HepG2 (cell line): ENCODE data around the gene UMOD. TPM values are rescaled to one million over a fixed set of nuclear protein-coding genes. Genes with fewer than 3 reads are reported as not detected.

Experiments used
- CBX2 ChIP-seq, 2 experiments: fragments of 200-600 bp in 1 of 2; sonication (generic); formaldehyde crosslinking in 1 of 2; IDR thresholded peaks; 2 replicates each; pipeline versions ENCODE4 v1.7.0 to v1.8.1; 2018 to 2022; ENCODE audit warnings: low read depth in 2 of 2, low read length in 1 of 2, mild to moderate bottlenecking in 1 of 2, missing genetic modification reagents in 1 of 2
- CENPX ChIP-seq: sonication (generic); formaldehyde crosslinking; IDR thresholded peaks from 2 replicates; pipeline ENCODE4 v1.9.0; 2021; ENCODE audit warnings: mild to moderate bottlenecking, missing genetic modification reagents, moderate library complexity
- HHEX ChIP-seq: IDR thresholded peaks from 2 replicates; pipeline ENCODE4 v1.6.1; 2016; ENCODE audit warnings: control low read depth
- IRF2 ChIP-seq: IDR thresholded peaks from 2 replicates; pipeline ENCODE4 v1.6.1; 2018; ENCODE audit warnings: missing genetic modification reagents, missing compliant biosample characterization
- IRF9 ChIP-seq: sonication (generic); formaldehyde crosslinking; IDR thresholded peaks from 2 replicates; pipeline ENCODE4 v1.8.0; 2022; ENCODE audit warnings: missing genetic modification reagents, mild to moderate bottlenecking, borderline replicate concordance
- MEIS1 ChIP-seq: sonication (generic); formaldehyde crosslinking; IDR thresholded peaks from 2 replicates; pipeline ENCODE4 v1.9.0; 2021; ENCODE audit warnings: mild to moderate bottlenecking, missing genetic modification reagents, moderate library complexity, borderline replicate concordance
- NR2F6 ChIP-seq, 2 experiments: IDR thresholded peaks; 2 replicates each; pipeline ENCODE4 v1.6.1; 2016; ENCODE audit warnings: antibody characterized with exemption in 1 of 2, mild to moderate bottlenecking in 1 of 2
- PREB ChIP-seq: sonication (generic); formaldehyde crosslinking; IDR thresholded peaks from 2 replicates; pipeline ENCODE4 v1.4.0; 2020; ENCODE audit warnings: missing genetic modification reagents
- SKI ChIP-seq: fragments of 450-650 bp; IDR thresholded peaks from one replicate; pipeline ENCODE4 v1.6.1; 2018; ENCODE audit warnings: mild to moderate bottlenecking; ENCODE audit not compliant: partially characterized antibody
- STAT6 ChIP-seq: sonication (generic); formaldehyde crosslinking; IDR thresholded peaks from 2 replicates; pipeline ENCODE4 v1.4.0; 2020; ENCODE audit warnings: missing genetic modification reagents, mild to moderate bottlenecking, borderline replicate concordance
- TAF15 ChIP-seq: fragments of 200-400 bp; formaldehyde crosslinking; IDR thresholded peaks from one replicate; pipeline ENCODE4 v1.6.1; 2018; ENCODE audit warnings: mild to moderate bottlenecking, low read depth, low read length; ENCODE audit not compliant: poor library complexity, severe bottlenecking
- ZBTB7A ChIP-seq: sonication (generic); formaldehyde crosslinking; IDR thresholded peaks from 2 replicates; pipeline ENCODE4 v1.8.0; 2022; ENCODE audit warnings: mild to moderate bottlenecking, missing genetic modification reagents
- ZNF331 ChIP-seq: sonication (generic); formaldehyde crosslinking; IDR thresholded peaks from 2 replicates; pipeline ENCODE4 v1.4.0; 2020; ENCODE audit warnings: missing genetic modification reagents
- ZNF407 ChIP-seq: sonication (generic); formaldehyde crosslinking; IDR thresholded peaks from one replicate; pipeline ENCODE4 v1.5.1; 2020; ENCODE audit warnings: mild to moderate bottlenecking, missing genetic modification reagents; ENCODE audit errors: not compliant biosample characterization
- ZNF615 ChIP-seq: sonication (generic); formaldehyde crosslinking; IDR thresholded peaks from 2 replicates; pipeline ENCODE4 v1.5.0; 2020; ENCODE audit warnings: mild to moderate bottlenecking, missing genetic modification reagents, borderline replicate concordance
- polyA plus RNA-seq, 8 experiments: library from polyadenylated mRNA; depleted of rRNA in 3 of 8; stranded (reverse) in 7 of 8; unstranded in 1 of 8; fragments of >200 nt; fragmentation: Illumina TruSeq in 4 of 8; extraction: Trizol in 4 of 8; gene quantifications; 2 replicates each; pipeline versions ENCODE4 v1.2.1 to v1.2.3, GENCODE V29; 2011 to 2016; ENCODE audit warnings: low read depth in 4 of 8, missing spikeins in 1 of 8, mixed read lengths in 1 of 8; ENCODE audit not compliant: insufficient read depth in 1 of 8
- total RNA-seq, 5 experiments: library from RNA; depleted of rRNA; stranded (reverse); fragments of >200 nt; fragmentation: Illumina TruSeq; extraction: Trizol; gene quantifications; 2 replicates each; pipeline ENCODE4 v1.2.3, GENCODE V29; 2016; ENCODE audit warnings: low read depth in 1 of 5

Gene UMOD
- total and polyA plus RNA-seq, 2 of the 13 experiments (the other 11 are each of a cell fraction or from before 2014, with no cell fraction given): not detected

GRCh38 chr16:20397468-20398074 lies 45.1 kb upstream of the UMOD start (continued):
- no peak for TF ChIP-seq ZNF407 (CRISPR knock-in tag)
- TF ChIP-seq ZNF331: peak; percentile 62; the same call in 1 of the 2 replicates
- peak; percentile 63; the same call in 1 of the 2 replicates for TF ChIP-seq IRF2
- TF ChIP-seq IRF9 (CRISPR knock-in tag): no peak; the same call in 1 of the 2 replicates
- no peak for TF ChIP-seq ZNF615 (CRISPR knock-in tag)
- TF ChIP-seq MEIS1 (CRISPR knock-in tag): no peak
- TF ChIP-seq TAF15: no peak
- 0 out of 2 replicates have a peak, but pooled peaks have one; percentile 33 for TF ChIP-seq STAT6
- TF ChIP-seq ZBTB7A (CRISPR knock-in tag): no peak
- TF ChIP-seq CBX2 (IDR thresholded peaks at IDR 0.05; ENCODE audit: low read depth, low read length): no peak
- no peak for TF ChIP-seq CBX2 (CRISPR knock-in tag; IDR thresholded peaks at IDR 0.05; ENCODE audit: low read depth)
- no peak; the same call in 1 of the 2 replicates for TF ChIP-seq HHEX
- TF ChIP-seq PREB (CRISPR knock-in tag): no peak
- TF ChIP-seq SKI: peak; percentile 33
- no peak for TF ChIP-seq CENPX
- peak; percentile 66 for TF ChIP-seq NR2F6 (IDR thresholded peaks at IDR 0.05)
- peak; percentile 74 for TF ChIP-seq NR2F6 (CRISPR knock-in tag; IDR thresholded peaks at IDR 0.05)
